AG04450 (cell line): Measurements from ENCODE around the gene DMBX1. TPM values are rescaled to one million over a fixed set of nuclear protein-coding genes. Genes with fewer than 3 reads are reported as not detected.

Source experiments
- CTCF ChIA-PET: fragments of 300-600, 350-600 bp; formaldehyde crosslinking; extraction: SDS; loops from one replicate; lab custom pipeline; 2022; ENCODE audit warnings: antibody characterized with exemption, inconsistent platforms; lab: Charles Lee
- POLR2A ChIA-PET: fragments of 350-600 bp; formaldehyde crosslinking; extraction: SDS; loops from one replicate; lab custom pipeline; 2021; ENCODE audit warnings: antibody characterized with exemption, inconsistent platforms; lab: Yijun Ruan, JAX
- DNase-seq: peaks from one replicate; pipeline ENCODE4 v3.0.0-alpha.2; 2011; ENCODE audit warnings: low read depth, low spot score
- H3K27ac ChIP-seq: one replicate; pipeline ENCODE4 v1.5.1; 2012; ENCODE audit warnings: low read depth, low read length, control low read depth
- H3K27me3 ChIP-seq: one replicate; pipeline ENCODE4 v1.6.0; 2012; ENCODE audit warnings: low read length; ENCODE audit not compliant: control insufficient read depth, insufficient read depth
- H3K4me3 ChIP-seq: 2 replicates; pipeline ENCODE4 v1.5.1; 2011; ENCODE audit warnings: mild to moderate bottlenecking, low read depth, low read length, control low read depth
- H3K9me3 ChIP-seq: 2 replicates; pipeline ENCODE4 v1.5.1; 2012; ENCODE audit warnings: low read length; ENCODE audit not compliant: control insufficient read depth, insufficient read depth
- CTCF ChIP-seq: IDR thresholded peaks from 2 replicates; pipeline ENCODE4 v1.5.1; 2011; ENCODE audit warnings: low read depth, low read length, control low read depth, inconsistent platforms
- polyA plus RNA-seq: library from polyadenylated mRNA; depleted of rRNA; stranded (reverse); fragments of >200 nt; gene quantifications from 2 replicates; pipeline ENCODE4 v1.2.3, GENCODE V29; 2011

Gene DMBX1
- polyA plus RNA-seq, 1 experiment = not detected

- Histone ChIP-seq H3K4me3 (no peak overlapping the region), H3K27ac (no peak overlapping the region), H3K9me3 (no peaks in the 10 kb centered on the region; the same call in 1 of the 2 replicates), H3K27me3 (peaks cover 83% of the 10 kb centered on the region)
- no peak for TF ChIP-seq CTCF
- CTCF ChIA-PET = no interaction called here
- DNase-seq = no peak
- POLR2A ChIA-PET = no interaction called here
These were observed 17.7 kb upstream of the DMBX1 start for GRCh38 chr1:46471848-46472492.

GRCh38 chr1:46472498-46473181, 17.0 kb upstream of the DMBX1 start:
- CTCF ChIA-PET = interaction anchor here (1.4 kb wide), 2 partner anchors 25 to 56 kb away, joined by 4 to 6 read pairs; no protein-coding TSS in a partner anchor
- POLR2A ChIA-PET = no interaction called here

GRCh38 chr1:46473991-46474390, 15.6 kb upstream of the DMBX1 start:
- Histone ChIP-seq H3K27ac (no peak overlapping the region), H3K4me3 (no peak overlapping the region), H3K27me3 (peaks cover 80% of the 10 kb centered on the region), H3K9me3 (no peaks in the 10 kb centered on the region)
- ChIA-PET CTCF (interaction anchor here (1.4 to 1.5 kb wide), 3 partner anchors 27 to 54 kb away, joined by 4 to 6 read pairs (median 5); no protein-coding TSS in a partner anchor), POLR2A (no interaction called here)
- DNase-seq = no peak
- no peak for TF ChIP-seq CTCF

More at GRCh38 chr1:46472498-46473181, 17.0 kb upstream of the DMBX1 start:
- H3K9me3 ChIP-seq = no peaks in the 10 kb centered on the region
- no peak overlapping the region for H3K4me3 ChIP-seq
- no peak for TF ChIP-seq CTCF
- H3K27ac ChIP-seq = no peak overlapping the region
- no peak for DNase-seq
- H3K27me3 ChIP-seq = peaks cover 81% of the 10 kb centered on the region

- H3K4me3 ChIP-seq = no peak overlapping the region
- ChIA-PET POLR2A (no interaction called here), CTCF (interaction anchor here (1.5 kb wide), 1 partner anchor 53 kb away, joined by 5 read pairs; no protein-coding TSS in a partner anchor)
- no peak for DNase-seq
- H3K27ac ChIP-seq = no peak overlapping the region
- peaks cover 80% of the 10 kb centered on the region for H3K27me3 ChIP-seq
- TF ChIP-seq CTCF = no peak
- no peaks in the 10 kb centered on the region; the same call in 1 of the 2 replicates for H3K9me3 ChIP-seq
These were observed 15.1 kb upstream of the DMBX1 start for GRCh38 chr1:46474570-46474969.

- Histone ChIP-seq H3K27me3 (peaks cover 86% of the 10 kb centered on the region), H3K9me3 (no peaks in the 10 kb centered on the region; the same call in 1 of the 2 replicates), H3K4me3 (no peak overlapping the region), H3K27ac (no peak overlapping the region)
- no peak for DNase-seq
- TF ChIP-seq CTCF = no peak
- ChIA-PET CTCF (interaction anchor here (1.4 to 3.3 kb wide), 6 partner anchors 23 to 71 kb away, joined by 6 to 111 read pairs (median 16); a partner anchor contains a TSS), POLR2A (no interaction called here)
These were observed 13.0 kb upstream of the DMBX1 start for GRCh38 chr1:46476673-46477072.
